BLaER1 (cell line): ENCODE data around the gene ST8SIA6.
A peak's percentile ranks its signal among the peaks of the same experiment; 100 is the strongest.

ENCODE experiments used
- H3K27ac ChIP-seq: shearing (Covaris generic); formaldehyde crosslinking; 2 replicates; pipeline ENCODE4 v1.8.1; 2022
- H3K27me3 ChIP-seq: shearing (Covaris generic); formaldehyde crosslinking; 2 replicates; pipeline ENCODE4 v1.8.1; 2022
- H3K36me3 ChIP-seq: shearing (Covaris generic); formaldehyde crosslinking; 2 replicates; pipeline ENCODE4 v1.8.1; 2022
- H3K4me1 ChIP-seq: shearing (Covaris generic); formaldehyde crosslinking; 2 replicates; pipeline ENCODE4 v1.8.1; 2022
- H3K4me2 ChIP-seq: shearing (Covaris generic); formaldehyde crosslinking; 2 replicates; pipeline ENCODE4 v1.8.1; 2022
- H3K4me3 ChIP-seq: shearing (Covaris generic); formaldehyde crosslinking; 2 replicates; pipeline ENCODE4 v1.8.1; 2022
- H3K9ac ChIP-seq: shearing (Covaris generic); formaldehyde crosslinking; 2 replicates; pipeline ENCODE4 v1.8.1; 2022
- H3K9me3 ChIP-seq: shearing (Covaris generic); formaldehyde crosslinking; 2 replicates; pipeline ENCODE4 v1.8.1; 2022
- H4K20me1 ChIP-seq: shearing (Covaris generic); formaldehyde crosslinking; 2 replicates; pipeline ENCODE4 v1.8.1; 2022
- Cebpa-rat ChIP-seq: shearing (Covaris generic); IDR thresholded peaks from 2 replicates; pipeline ENCODE4 v1.8.1; 2022

The ST8SIA6 gene

GRCh38 chr10:17460756-17461155 is 6.4 kb upstream of the ST8SIA6 start:
- Histone ChIP-seq H3K36me3 (no peaks in the 10 kb centered on the region), H3K27ac (no peak overlapping the region), H3K9me3 (peaks cover 22% of the 10 kb centered on the region), H3K27me3 (peaks cover 4% of the 10 kb centered on the region), H3K4me3 (no peak overlapping the region), H3K4me2 (peak overlapping the region; percentile 35), H3K4me1 (peaks cover 38% of the 10 kb centered on the region), H4K20me1 (no peaks in the 10 kb centered on the region), H3K9ac (no peak overlapping the region)
- TF ChIP-seq Cebpa-rat = no peak

- Histone ChIP-seq H3K9me3 (peaks cover 7% of the 10 kb centered on the region), H3K9ac (no peak overlapping the region), H3K4me2 (no peak overlapping the region)
These were observed 2.7 kb upstream of the ST8SIA6 start for GRCh38 chr10:17457083-17457482.

GRCh38 chr10:17456032-17456548 is 1.7 kb upstream of the ST8SIA6 start:
- Histone ChIP-seq H4K20me1 (peaks cover 9% of the 10 kb centered on the region; the same call in 1 of the 2 replicates), H3K36me3 (no peaks in the 10 kb centered on the region), H3K4me1 (peaks cover 27% of the 10 kb centered on the region), H3K27me3 (peaks cover 51% of the 10 kb centered on the region), H3K27ac (no peak overlapping the region), H3K9me3 (peaks cover 7% of the 10 kb centered on the region), H3K9ac (no peak overlapping the region), H3K4me3 (no peak overlapping the region), H3K4me2 (no peak overlapping the region)
- TF ChIP-seq Cebpa-rat = no peak

More at GRCh38 chr10:17457083-17457482, 2.7 kb upstream of the ST8SIA6 start:
- Histone ChIP-seq H3K27ac (no peak overlapping the region), H4K20me1 (peaks cover 5% of the 10 kb centered on the region; the same call in 1 of the 2 replicates), H3K36me3 (no peaks in the 10 kb centered on the region), H3K27me3 (peaks cover 41% of the 10 kb centered on the region), H3K4me1 (peaks cover 37% of the 10 kb centered on the region), H3K4me3 (no peak overlapping the region)
- no peak for TF ChIP-seq Cebpa-rat

- Histone ChIP-seq H3K36me3 (peaks cover 3% of the 10 kb centered on the region; the same call in 1 of the 2 replicates), H3K4me2 (peak overlapping the region; percentile 95), H3K9me3 (peaks cover 17% of the 10 kb centered on the region), H3K27ac (no peak overlapping the region), H4K20me1 (peaks cover 9% of the 10 kb centered on the region; the same call in 1 of the 2 replicates), H3K4me1 (peaks cover 16% of the 10 kb centered on the region), H3K27me3 (peaks cover 59% of the 10 kb centered on the region), H3K4me3 (peak overlapping the region; percentile 73), H3K9ac (no peak overlapping the region)
- no peak for TF ChIP-seq Cebpa-rat
These were observed 673 bp upstream of the ST8SIA6 start for GRCh38 chr10:17455015-17455520.

GRCh38 chr10:17453373-17454091 is 863 bp downstream of the ST8SIA6 start:
- Histone ChIP-seq H3K27me3 (peaks cover 59% of the 10 kb centered on the region), H3K9ac (peak overlapping the region; percentile 62; the same call in 1 of the 2 replicates), H4K20me1 (peaks cover 9% of the 10 kb centered on the region; the same call in 1 of the 2 replicates), H3K27ac (no peak overlapping the region), H3K4me2 (peak overlapping the region; percentile 95), H3K4me3 (peak overlapping the region; percentile 73), H3K36me3 (peaks cover 3% of the 10 kb centered on the region; the same call in 1 of the 2 replicates), H3K4me1 (peaks cover 14% of the 10 kb centered on the region), H3K9me3 (peaks cover 30% of the 10 kb centered on the region)
- no peak for TF ChIP-seq Cebpa-rat

- peak overlapping the region; percentile 95 for H3K4me2 ChIP-seq
These were observed 1.4 kb downstream of the ST8SIA6 start for GRCh38 chr10:17453035-17453372.

GRCh38 chr10:17452060-17452841 is 2.1 kb downstream of the ST8SIA6 start:
- Histone ChIP-seq H3K27ac (no peak overlapping the region), H3K36me3 (peaks cover 3% of the 10 kb centered on the region; the same call in 1 of the 2 replicates), H3K27me3 (peaks cover 59% of the 10 kb centered on the region), H3K9me3 (peaks cover 39% of the 10 kb centered on the region), H4K20me1 (peaks cover 9% of the 10 kb centered on the region; the same call in 1 of the 2 replicates), H3K9ac (no peak overlapping the region), H3K4me3 (no peak overlapping the region), H3K4me2 (no peak overlapping the region), H3K4me1 (peaks cover 14% of the 10 kb centered on the region)
- TF ChIP-seq Cebpa-rat = no peak

More at GRCh38 chr10:17453035-17453372, 1.4 kb downstream of the ST8SIA6 start:
- no peak overlapping the region for H3K9ac ChIP-seq
- H3K4me1 ChIP-seq = peaks cover 14% of the 10 kb centered on the region
- H3K27ac ChIP-seq = no peak overlapping the region
- H3K36me3 ChIP-seq = peaks cover 3% of the 10 kb centered on the region; the same call in 1 of the 2 replicates
- H3K27me3 ChIP-seq = peaks cover 59% of the 10 kb centered on the region
- peaks cover 9% of the 10 kb centered on the region; the same call in 1 of the 2 replicates for H4K20me1 ChIP-seq
- H3K4me3 ChIP-seq = peak overlapping the region; percentile 73
- no peak for TF ChIP-seq Cebpa-rat
- peaks cover 35% of the 10 kb centered on the region for H3K9me3 ChIP-seq

- Histone ChIP-seq H3K27ac (no peak overlapping the region), H3K9ac (no peak overlapping the region), H3K27me3 (peaks cover 48% of the 10 kb centered on the region), H3K4me1 (peaks cover 13% of the 10 kb centered on the region), H4K20me1 (peaks cover 9% of the 10 kb centered on the region; the same call in 1 of the 2 replicates), H3K4me3 (no peak overlapping the region), H3K9me3 (peaks cover 32% of the 10 kb centered on the region), H3K4me2 (no peak overlapping the region), H3K36me3 (peaks cover 3% of the 10 kb centered on the region; the same call in 1 of the 2 replicates)
- no peak for TF ChIP-seq Cebpa-rat
These were observed 4.4 kb downstream of the ST8SIA6 start for GRCh38 chr10:17450024-17450423.

GRCh38 chr10:17445400-17445998 is 8.9 kb downstream of the ST8SIA6 start:
- Histone ChIP-seq H3K4me2 (no peak overlapping the region), H3K4me3 (no peak overlapping the region), H3K36me3 (peaks cover 2% of the 10 kb centered on the region; the same call in 1 of the 2 replicates), H3K9me3 (peaks cover 26% of the 10 kb centered on the region), H4K20me1 (no peaks in the 10 kb centered on the region), H3K27ac (no peak overlapping the region), H3K9ac (no peak overlapping the region), H3K27me3 (peaks cover 2% of the 10 kb centered on the region; the same call in 1 of the 2 replicates), H3K4me1 (no peaks in the 10 kb centered on the region; the same call in 1 of the 2 replicates)
- no peak for TF ChIP-seq Cebpa-rat
